Measurements from ENCODE around the gene C10orf71. TPM values are rescaled to one million over a fixed set of nuclear protein-coding genes. Genes with fewer than 3 reads are reported as not detected.

The C10orf71 gene
- total RNA-seq, 2 experiments from 2014 or later: not detected

DNA sequence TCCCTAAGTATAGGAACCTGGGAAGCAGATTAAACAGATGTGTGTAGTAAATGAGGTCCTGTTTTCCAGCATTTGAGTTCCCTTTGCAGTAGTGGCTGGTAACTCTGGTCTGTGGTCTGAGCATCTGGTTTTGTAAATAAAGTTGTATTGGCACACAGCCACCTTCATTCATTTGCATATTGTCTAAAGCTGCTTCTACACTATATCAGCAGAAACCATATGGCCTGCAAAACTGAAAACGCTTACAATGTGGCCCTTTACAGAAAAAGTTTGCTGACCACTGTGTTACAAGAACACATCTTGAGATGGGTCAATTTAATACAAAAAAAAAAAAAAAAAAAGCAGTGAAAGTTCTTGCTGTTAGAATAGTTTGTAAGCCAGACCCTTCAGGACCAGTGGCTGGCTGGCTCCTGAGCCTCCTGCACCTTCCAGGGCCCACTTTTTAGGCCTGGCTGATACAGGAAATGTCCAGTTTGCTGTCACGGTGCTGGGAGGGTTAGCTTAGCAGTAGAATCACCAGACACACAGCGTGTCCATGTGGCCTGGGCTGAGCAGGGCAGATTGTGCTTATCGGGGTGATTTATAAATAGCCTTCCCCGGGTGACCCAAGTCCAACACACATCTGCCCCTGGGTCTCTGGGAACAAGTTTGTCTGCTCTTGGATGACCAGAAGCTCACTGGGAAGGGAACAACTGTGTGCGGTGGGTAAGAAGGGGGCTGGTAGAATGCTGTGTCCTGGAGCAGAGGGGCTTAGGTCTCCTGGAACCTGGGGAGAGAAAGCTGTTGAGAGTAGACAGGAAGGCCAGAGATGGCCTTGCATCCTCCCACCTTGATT lies 1.4 kb downstream of the C10orf71 start:
- DNase-seq: no peak
- POLR2A ChIA-PET: no interaction called here
- Mint-ChIP-seq H3K9me3 (no peaks in the 10 kb centered on the region), H3K36me3 (no peaks in the 10 kb centered on the region), H3K4me1 (ENCODE audit: low read depth) (no peaks in the 10 kb centered on the region), H3K4me3 (no peak overlapping the region), H3K27me3 (no peaks in the 10 kb centered on the region), H3K27ac (no peak overlapping the region)
- intact Hi-C loops (cut with micrococcal nuclease): no loop called here
- CTCF ChIA-PET: no interaction called here

DNA sequence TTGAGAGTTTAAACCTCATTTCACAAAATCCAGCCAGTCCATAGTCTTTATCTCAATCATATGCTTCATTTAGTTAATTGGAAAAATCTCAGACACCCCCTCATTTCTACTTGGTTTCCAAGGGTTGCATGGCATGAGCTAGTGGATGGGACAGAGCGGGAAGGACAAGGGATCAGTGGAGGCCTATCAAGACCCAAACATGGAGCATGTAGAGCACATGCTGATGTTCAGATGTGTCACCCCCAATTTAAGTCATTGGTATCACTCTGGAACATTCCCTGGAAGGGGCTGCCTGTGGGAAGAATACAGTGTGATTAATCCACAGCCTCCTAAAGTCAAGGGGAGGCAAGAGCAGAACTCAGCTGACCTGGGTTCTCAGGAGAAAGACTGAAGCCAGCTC lies 2.3 kb downstream of the C10orf71 start:
- POLR2A ChIA-PET: no interaction called here
- CTCF ChIA-PET: no interaction called here
- Mint-ChIP-seq H3K27ac (no peak overlapping the region), H3K27me3 (no peaks in the 10 kb centered on the region), H3K4me3 (no peak overlapping the region), H3K9me3 (no peaks in the 10 kb centered on the region), H3K36me3 (no peaks in the 10 kb centered on the region), H3K4me1 (ENCODE audit: low read depth) (no peaks in the 10 kb centered on the region)
- intact Hi-C loops (cut with micrococcal nuclease): no loop called here
- DNase-seq: no peak

DNA sequence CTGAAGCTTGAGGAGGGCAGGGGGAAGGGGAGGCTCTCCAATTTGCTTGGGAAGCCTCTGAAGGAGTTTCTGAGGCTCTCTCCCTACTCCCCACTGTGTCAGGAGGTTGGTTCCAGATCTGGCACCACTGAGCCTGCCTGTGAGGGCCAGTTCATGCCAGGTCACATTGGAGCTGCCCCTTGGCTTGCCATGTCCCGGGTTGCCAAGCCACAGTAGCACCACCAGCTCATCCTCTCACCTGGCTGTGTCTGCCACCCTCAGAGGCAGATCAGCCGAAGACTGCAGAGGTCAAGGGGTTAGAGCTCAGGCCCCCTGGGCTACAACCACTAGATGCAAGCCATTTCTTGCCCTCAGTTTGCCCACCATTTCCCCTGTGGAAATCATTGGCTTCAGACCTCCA lies 3.1 kb downstream of the C10orf71 start:
- ChIA-PET POLR2A (no interaction called here), CTCF (no interaction called here)
- DNase-seq: no peak
- Mint-ChIP-seq H3K27ac (no peak overlapping the region), H3K27me3 (no peaks in the 10 kb centered on the region), H3K36me3 (no peaks in the 10 kb centered on the region), H3K9me3 (no peaks in the 10 kb centered on the region), H3K4me1 (ENCODE audit: low read depth) (no peaks in the 10 kb centered on the region), H3K4me3 (no peak overlapping the region)
- intact Hi-C loops (cut with micrococcal nuclease): no loop called here

DNA sequence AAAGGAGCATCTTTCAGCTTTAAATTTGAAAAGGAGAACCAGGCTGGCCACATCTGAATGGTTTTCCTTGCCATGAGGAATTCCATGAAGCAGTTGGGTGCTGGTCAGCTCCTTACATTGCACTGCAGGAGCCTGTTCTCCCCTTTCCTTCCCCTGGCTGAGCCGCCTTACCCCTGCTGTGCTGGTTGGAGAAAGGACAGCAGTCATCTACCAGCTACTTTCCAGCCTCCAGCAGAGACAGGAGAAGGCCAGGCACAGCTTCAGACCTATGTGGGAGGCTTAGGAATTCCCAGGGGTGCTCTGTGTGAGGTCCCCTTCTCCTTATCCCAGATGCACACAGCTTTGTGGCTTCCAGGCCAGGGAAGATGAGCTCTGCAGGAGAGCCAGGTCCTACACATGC lies 4.7 kb downstream of the C10orf71 start:
- ChIA-PET POLR2A (interaction anchor here (0.5 kb wide), 1 partner anchor 716 kb away, joined by 3 read pairs; no protein-coding TSS in a partner anchor), CTCF (no interaction called here)
- H3K27me3 Mint-ChIP-seq: no peaks in the 10 kb centered on the region
- no peaks in the 10 kb centered on the region for H3K36me3 Mint-ChIP-seq
- no peak overlapping the region for H3K27ac Mint-ChIP-seq
- H3K4me3 Mint-ChIP-seq: no peak overlapping the region
- intact Hi-C loops (cut with micrococcal nuclease): no loop called here
- no peaks in the 10 kb centered on the region for H3K4me1 Mint-ChIP-seq (ENCODE audit: low read depth)
- DNase-seq: no peak
- H3K9me3 Mint-ChIP-seq: no peaks in the 10 kb centered on the region

DNA sequence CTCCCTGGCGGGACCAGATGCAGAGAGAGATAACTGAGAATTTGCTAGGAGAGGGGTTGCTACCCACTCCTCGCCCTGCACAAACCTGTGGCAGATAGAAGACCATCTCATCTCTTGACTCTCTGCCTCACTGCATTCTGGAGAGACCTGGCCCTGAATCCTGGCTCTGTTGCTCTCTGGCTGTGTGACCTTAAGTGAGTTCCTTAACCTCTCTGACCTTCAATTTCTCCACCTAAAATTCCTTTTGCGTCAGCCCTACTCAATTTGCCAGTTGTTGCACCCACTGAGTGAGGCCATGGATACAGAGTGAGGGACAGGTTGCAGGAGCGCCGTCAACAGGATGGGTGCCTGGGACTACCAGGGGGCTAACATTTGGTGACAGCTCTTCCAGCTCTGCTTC lies 5.2 kb downstream of the C10orf71 start:
- Mint-ChIP-seq H3K27ac (no peak overlapping the region), H3K27me3 (no peaks in the 10 kb centered on the region), H3K36me3 (no peaks in the 10 kb centered on the region), H3K4me3 (no peak overlapping the region), H3K4me1 (ENCODE audit: low read depth) (no peaks in the 10 kb centered on the region), H3K9me3 (peaks cover 3% of the 10 kb centered on the region)
- intact Hi-C loops (cut with micrococcal nuclease): no loop called here
- DNase-seq: no peak
- ChIA-PET CTCF (no interaction called here), POLR2A (no interaction called here)

DNA sequence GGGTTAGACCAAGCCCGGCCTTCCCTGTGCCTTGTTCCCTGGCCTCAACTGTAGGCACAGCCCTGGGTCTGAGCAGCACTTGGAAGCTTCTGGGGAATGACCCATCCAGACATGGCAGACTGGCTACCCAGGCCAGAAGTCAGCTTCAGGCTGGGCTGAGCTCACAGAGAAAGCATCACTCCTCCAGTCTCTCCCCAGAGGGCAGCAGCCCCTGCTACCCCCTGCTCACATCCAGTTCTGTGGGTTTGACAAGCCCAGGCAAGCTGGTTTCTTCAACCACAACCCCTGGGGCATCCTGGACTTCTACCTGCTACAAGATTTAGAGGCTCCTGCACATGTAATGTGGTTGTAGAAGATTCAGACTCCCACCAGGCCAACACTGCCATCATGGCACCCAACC lies 9.0 kb downstream of the C10orf71 start:
- peaks cover 3% of the 10 kb centered on the region for H3K9me3 Mint-ChIP-seq
- peaks cover 2% of the 10 kb centered on the region for H3K27me3 Mint-ChIP-seq
- no peak overlapping the region for H3K4me3 Mint-ChIP-seq
- intact Hi-C loops (cut with micrococcal nuclease): no loop called here
- H3K4me1 Mint-ChIP-seq (ENCODE audit: low read depth): peaks cover 21% of the 10 kb centered on the region
- DNase-seq: no peak
- no peak overlapping the region for H3K27ac Mint-ChIP-seq
- POLR2A ChIA-PET: no interaction called here
- no peaks in the 10 kb centered on the region for H3K36me3 Mint-ChIP-seq
- CTCF ChIA-PET: no interaction called here

DNA sequence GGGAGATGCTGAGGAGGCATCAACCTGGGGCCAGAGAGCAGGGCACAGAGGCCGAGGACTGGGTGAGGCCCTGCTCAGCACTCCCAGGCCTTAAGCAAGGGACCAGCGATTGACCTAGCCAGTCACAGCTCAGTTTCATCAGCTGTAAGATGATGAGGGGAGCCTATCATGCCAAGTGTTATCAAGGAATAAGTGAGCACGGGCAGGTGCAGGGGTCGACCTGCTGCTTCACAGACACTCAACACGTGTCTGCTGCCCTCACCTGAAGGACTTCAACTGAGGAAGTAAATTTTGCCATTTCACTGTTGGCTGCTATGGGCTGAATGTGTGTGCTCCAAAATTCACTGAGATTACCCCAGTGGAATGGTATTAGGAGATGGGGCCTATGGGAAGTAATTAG lies 9.9 kb downstream of the C10orf71 start:
- CTCF ChIA-PET: no interaction called here
- POLR2A ChIA-PET: no interaction called here
- H3K4me3 Mint-ChIP-seq: no peak overlapping the region

DNA sequence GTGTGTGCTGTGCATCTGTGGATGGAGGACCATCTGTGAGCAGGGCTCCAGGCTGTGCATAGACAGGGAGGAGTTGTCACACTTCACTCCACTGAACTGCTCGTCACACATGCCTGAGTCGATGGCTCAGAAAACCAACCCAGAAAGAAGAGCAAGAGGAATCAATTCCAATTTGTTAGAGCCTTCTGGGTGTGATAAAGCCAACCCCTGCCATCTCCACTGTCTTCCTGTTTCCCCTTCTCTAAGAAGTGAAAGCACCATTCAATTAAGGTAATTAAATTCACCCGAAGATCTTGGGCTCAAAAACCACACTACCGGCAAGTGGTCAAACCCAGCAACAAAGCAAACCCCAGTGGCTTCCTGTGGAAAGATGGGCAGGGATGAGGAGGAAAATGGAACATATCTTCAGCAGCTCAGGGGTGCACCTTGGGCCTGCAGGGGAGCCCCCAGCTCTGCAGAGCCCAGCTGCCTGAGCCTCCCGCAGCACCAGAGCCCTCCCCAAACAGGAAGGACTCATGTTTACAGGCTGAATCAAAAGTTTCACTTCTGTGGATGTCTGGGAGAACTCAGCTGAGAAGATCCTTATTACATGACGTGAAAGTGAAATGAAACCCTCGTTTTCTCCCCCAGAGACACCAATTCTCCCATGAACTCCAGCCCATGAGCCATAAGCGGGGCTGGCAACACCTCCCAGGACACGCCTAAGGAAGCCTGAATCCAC lies 10.9 kb downstream of the C10orf71 start:
- H3K4me1 Mint-ChIP-seq (ENCODE audit: low read depth): peaks cover 21% of the 10 kb centered on the region
- H3K9me3 Mint-ChIP-seq: peaks cover 3% of the 10 kb centered on the region
- DNase-seq: peak; percentile 47
- H3K27me3 Mint-ChIP-seq: peaks cover 2% of the 10 kb centered on the region
- POLR2A ChIA-PET: interaction anchor here (0.6 kb wide), 1 partner anchor 688 kb away, joined by 3 read pairs; no protein-coding TSS in a partner anchor
- peak overlapping the region; percentile 1 for H3K27ac Mint-ChIP-seq
- CTCF ChIA-PET: no interaction called here
- H3K36me3 Mint-ChIP-seq: no peaks in the 10 kb centered on the region
- intact Hi-C loops (cut with micrococcal nuclease): loop anchor here (1.0 kb wide), 1 partner anchor 119 kb away; no protein-coding TSS in a partner anchor
- H3K4me3 Mint-ChIP-seq: no peak overlapping the region

More for the DNA sequence above, 9.9 kb downstream of the C10orf71 start:
- Mint-ChIP-seq H3K4me1 (ENCODE audit: low read depth) (peaks cover 21% of the 10 kb centered on the region), H3K9me3 (peaks cover 3% of the 10 kb centered on the region), H3K27me3 (peaks cover 2% of the 10 kb centered on the region), H3K36me3 (no peaks in the 10 kb centered on the region), H3K27ac (no peak overlapping the region)
- intact Hi-C loops (cut with micrococcal nuclease): no loop called here
- no peak for DNase-seq

DNA sequence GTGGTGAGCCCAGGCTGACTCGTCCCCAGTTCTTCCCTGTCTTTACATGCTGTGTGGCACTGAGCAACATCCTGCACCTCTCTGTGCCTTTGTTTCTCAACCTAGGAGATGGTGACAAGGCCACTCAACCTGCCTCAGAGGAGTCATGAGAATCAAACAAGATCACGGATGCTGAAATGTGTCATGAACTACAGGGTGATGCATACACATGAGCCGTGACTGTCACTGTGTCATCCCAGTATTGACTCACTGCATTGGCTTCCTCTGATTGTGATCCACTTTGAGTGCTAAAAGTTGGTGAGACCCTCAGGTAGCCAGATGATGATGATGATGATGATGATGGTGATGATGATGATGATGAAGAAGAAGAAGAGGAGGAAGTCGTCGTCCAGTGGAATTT lies 11.5 kb downstream of the C10orf71 start:
- peaks cover 21% of the 10 kb centered on the region for H3K4me1 Mint-ChIP-seq (ENCODE audit: low read depth)
- peaks cover 2% of the 10 kb centered on the region for H3K27me3 Mint-ChIP-seq
- H3K4me3 Mint-ChIP-seq: no peak overlapping the region
- H3K27ac Mint-ChIP-seq: peak overlapping the region; percentile 1
- intact Hi-C loops (cut with micrococcal nuclease): loop anchor here (1.0 kb wide), 1 partner anchor 119 kb away; no protein-coding TSS in a partner anchor
- CTCF ChIA-PET: no interaction called here
- POLR2A ChIA-PET: interaction anchor here (0.6 kb wide), 1 partner anchor 688 kb away, joined by 3 read pairs; no protein-coding TSS in a partner anchor
- DNase-seq: peak; percentile 59
- peaks cover 3% of the 10 kb centered on the region for H3K9me3 Mint-ChIP-seq
- H3K36me3 Mint-ChIP-seq: no peaks in the 10 kb centered on the region

DNA sequence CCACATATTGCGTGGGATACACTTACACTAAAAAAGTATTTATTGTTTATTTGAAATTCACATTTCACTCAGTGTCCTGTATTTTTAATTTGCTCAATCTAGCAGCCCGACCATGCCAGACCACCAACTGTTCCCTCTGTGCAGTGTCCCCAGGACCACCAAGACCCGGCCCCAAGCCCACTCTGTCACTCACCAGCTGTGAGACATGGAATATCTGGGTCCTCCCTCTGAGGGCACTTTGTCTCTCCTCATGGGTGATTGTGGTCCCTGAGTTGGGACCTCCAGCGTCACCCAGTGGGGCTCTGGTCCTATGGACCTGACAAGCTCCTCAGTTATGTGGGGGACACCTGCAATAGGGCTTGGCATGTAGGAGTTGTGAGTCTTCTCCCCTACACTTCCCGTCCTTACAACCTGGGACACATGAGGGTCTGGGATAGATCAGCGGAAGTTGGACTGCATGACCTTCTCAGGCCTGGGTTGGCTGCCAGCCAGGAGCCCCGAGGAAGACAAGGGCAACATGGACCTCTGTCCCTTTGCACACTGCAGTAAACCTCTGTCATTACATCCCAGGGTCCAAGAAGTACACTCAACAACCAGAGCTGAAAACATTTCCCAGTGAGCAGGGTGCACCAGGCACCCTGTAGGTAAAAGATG lies 12.1 kb downstream of the C10orf71 start:
- ChIA-PET POLR2A (no interaction called here), CTCF (no interaction called here)
- Mint-ChIP-seq H3K27me3 (peaks cover 2% of the 10 kb centered on the region), H3K36me3 (no peaks in the 10 kb centered on the region), H3K4me3 (no peak overlapping the region), H3K27ac (no peak overlapping the region), H3K9me3 (peaks cover 3% of the 10 kb centered on the region), H3K4me1 (ENCODE audit: low read depth) (peaks cover 21% of the 10 kb centered on the region)
- no peak for DNase-seq
- intact Hi-C loops (cut with micrococcal nuclease): loop anchor here (1.0 kb wide), 1 partner anchor 120 kb away; no protein-coding TSS in a partner anchor

DNA sequence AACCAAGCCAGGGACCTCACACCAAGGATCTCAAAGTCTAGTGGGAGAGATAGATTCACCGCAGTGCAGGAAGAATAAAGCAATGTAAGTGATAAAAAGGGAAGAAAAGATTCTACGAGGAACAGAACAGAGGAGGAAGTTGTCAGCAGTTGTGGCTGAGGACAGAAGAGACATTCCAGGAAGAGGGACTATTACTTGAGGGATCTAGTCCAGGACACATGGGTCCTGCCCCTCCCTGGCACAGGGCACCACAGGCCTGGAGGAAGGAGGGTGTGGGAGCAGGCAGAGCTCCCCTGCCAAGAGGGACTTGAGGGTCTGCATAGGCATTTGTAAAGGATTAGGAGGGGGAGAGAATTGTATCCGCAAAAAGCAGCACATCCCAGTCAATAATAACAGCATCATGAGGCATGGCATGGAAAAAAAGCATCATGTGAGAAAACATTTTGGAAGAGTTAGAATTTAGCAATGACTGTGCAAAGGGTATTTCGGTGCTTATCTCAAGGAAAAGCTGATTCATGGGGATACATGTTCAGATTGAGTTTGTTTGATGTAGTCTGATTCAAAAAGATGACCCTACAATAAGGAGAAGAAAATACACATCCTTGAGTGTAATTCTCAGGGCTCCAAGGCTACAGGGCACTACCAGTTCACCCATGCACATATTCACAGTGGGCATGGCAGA lies 12.7 kb downstream of the C10orf71 start:
- Mint-ChIP-seq H3K36me3 (no peaks in the 10 kb centered on the region), H3K27ac (no peak overlapping the region), H3K27me3 (peaks cover 2% of the 10 kb centered on the region), H3K4me3 (no peak overlapping the region), H3K9me3 (peaks cover 3% of the 10 kb centered on the region), H3K4me1 (ENCODE audit: low read depth) (peaks cover 21% of the 10 kb centered on the region)
- ChIA-PET CTCF (no interaction called here), POLR2A (no interaction called here)
- intact Hi-C loops (cut with micrococcal nuclease): no loop called here
- no peak for DNase-seq

DNA sequence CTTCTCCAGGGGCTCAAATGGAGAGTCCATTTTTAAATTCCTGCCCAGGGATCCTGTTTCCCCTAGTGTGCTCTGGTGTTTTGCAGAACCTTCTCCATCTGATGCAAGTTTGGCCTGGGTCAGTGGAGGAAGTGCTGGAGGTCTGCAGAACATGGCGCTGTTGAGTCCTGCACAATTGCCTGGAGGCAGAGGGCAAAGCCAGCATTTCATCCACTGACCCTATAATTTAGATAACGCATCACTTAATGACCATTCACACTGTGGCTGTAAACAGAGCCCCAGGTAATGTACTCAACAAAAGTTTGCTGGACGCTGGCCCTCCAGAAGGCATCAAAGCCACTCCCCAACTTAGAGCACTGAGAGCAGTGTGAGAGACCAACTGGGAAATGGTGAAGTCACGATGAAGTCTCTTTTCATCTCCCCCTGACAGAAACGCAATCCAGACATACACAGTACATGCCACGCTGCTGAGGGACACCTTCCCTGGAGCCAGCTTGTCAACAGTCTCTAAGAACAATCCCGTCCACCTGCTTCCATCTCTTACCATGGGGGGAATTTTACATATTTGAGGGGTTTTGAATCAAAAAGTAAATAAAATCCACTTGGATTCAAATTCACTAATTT lies 13.4 kb downstream of the C10orf71 start:
- no peak overlapping the region for H3K4me3 Mint-ChIP-seq
- ChIA-PET CTCF (no interaction called here), POLR2A (no interaction called here)
- H3K9me3 Mint-ChIP-seq: peaks cover 3% of the 10 kb centered on the region
- H3K27me3 Mint-ChIP-seq: peaks cover 2% of the 10 kb centered on the region
- no peaks in the 10 kb centered on the region for H3K36me3 Mint-ChIP-seq
- intact Hi-C loops (cut with micrococcal nuclease): no loop called here
- H3K4me1 Mint-ChIP-seq (ENCODE audit: low read depth): peaks cover 21% of the 10 kb centered on the region
- no peak overlapping the region for H3K27ac Mint-ChIP-seq
- DNase-seq: no peak
